GM06990 (cell line): ENCODE results near the gene SAMD11.

ENCODE experiments used
- DNase-seq: peaks from one replicate; pipeline ENCODE4 v3.0.0-alpha.2; 2011; ENCODE audit not compliant: insufficient read length; ENCODE audit errors: extremely low read depth
- H3K27me3 ChIP-seq: replicated peaks from 2 replicates; pipeline ENCODE4 v1.6.0; 2011; ENCODE audit warnings: low read length; ENCODE audit not compliant: control insufficient read depth, insufficient read depth
- H3K36me3 ChIP-seq: 2 replicates; pipeline ENCODE4 v1.5.1; 2011; ENCODE audit warnings: low read length; ENCODE audit not compliant: control insufficient read depth, insufficient read depth
- H3K4me3 ChIP-seq: replicated peaks from 2 replicates; pipeline ENCODE4 v1.5.1; 2011; ENCODE audit warnings: low read depth, mild to moderate bottlenecking, control low read depth, low read length
- TF ChIP-seq, protein P1 (sequence below): IDR thresholded peaks from 2 replicates; pipeline ENCODE4 v1.5.1; 2011; ENCODE audit warnings: low read length, control low read depth, mild to moderate bottlenecking, inconsistent platforms; ENCODE audit not compliant: insufficient read depth, poor library complexity, severe bottlenecking

SAMD11 gene

GRCh38 chr1:923991-924655 lies 400 bp downstream of the SAMD11 start:
- H3K4me3 ChIP-seq = no peak overlapping the region
- no peaks in the 10 kb centered on the region for H3K36me3 ChIP-seq
- H3K27me3 ChIP-seq = peaks cover 15% of the 10 kb centered on the region
- no peak for DNase-seq
- TF ChIP-seq, protein P1, sequence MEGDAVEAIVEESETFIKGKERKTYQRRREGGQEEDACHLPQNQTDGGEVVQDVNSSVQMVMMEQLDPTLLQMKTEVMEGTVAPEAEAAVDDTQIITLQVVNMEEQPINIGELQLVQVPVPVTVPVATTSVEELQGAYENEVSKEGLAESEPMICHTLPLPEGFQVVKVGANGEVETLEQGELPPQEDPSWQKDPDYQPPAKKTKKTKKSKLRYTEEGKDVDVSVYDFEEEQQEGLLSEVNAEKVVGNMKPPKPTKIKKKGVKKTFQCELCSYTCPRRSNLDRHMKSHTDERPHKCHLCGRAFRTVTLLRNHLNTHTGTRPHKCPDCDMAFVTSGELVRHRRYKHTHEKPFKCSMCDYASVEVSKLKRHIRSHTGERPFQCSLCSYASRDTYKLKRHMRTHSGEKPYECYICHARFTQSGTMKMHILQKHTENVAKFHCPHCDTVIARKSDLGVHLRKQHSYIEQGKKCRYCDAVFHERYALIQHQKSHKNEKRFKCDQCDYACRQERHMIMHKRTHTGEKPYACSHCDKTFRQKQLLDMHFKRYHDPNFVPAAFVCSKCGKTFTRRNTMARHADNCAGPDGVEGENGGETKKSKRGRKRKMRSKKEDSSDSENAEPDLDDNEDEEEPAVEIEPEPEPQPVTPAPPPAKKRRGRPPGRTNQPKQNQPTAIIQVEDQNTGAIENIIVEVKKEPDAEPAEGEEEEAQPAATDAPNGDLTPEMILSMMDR = no peak

GRCh38 chr1:924656-925560 lies 1.2 kb downstream of the SAMD11 start:
- Histone ChIP-seq H3K36me3 (no peaks in the 10 kb centered on the region), H3K4me3 (no peak overlapping the region), H3K27me3 (peaks cover 15% of the 10 kb centered on the region)
- DNase-seq = no peak
- TF ChIP-seq, protein P1 = no peak

GRCh38 chr1:925561-926421 lies 2.1 kb downstream of the SAMD11 start:
- no peak for DNase-seq
- peaks cover 15% of the 10 kb centered on the region for H3K27me3 ChIP-seq
- no peaks in the 10 kb centered on the region for H3K36me3 ChIP-seq
- H3K4me3 ChIP-seq = no peak overlapping the region
- TF ChIP-seq, protein P1 = no peak

GRCh38 chr1:927234-927633 lies 3.5 kb downstream of the SAMD11 start:
- TF ChIP-seq, protein P1 = no peak
- Histone ChIP-seq H3K27me3 (peaks cover 9% of the 10 kb centered on the region), H3K4me3 (no peak overlapping the region), H3K36me3 (no peaks in the 10 kb centered on the region)
- DNase-seq = no peak

DNA sequence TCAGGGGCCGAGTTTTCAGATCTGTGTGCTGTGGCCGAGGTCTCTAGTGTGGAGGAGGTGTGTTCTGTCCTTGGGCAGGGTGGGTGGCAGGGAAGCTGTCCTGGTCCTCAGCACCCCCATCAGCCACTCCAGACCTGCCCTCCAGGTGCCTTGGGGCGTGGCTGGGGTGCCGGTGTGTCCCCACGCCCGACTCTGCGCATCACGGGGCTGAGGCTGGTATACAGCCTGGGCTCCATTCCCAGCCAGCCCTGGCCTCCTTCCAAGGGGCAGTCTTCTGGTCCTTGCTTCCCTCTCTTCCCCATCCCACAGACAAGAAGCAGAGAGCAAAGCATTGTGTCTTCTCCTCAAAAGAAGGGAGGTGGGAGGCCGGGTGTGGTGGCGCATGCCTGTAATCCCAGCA lies 4.0 kb downstream of the SAMD11 start:
- no peaks in the 10 kb centered on the region for H3K36me3 ChIP-seq
- TF ChIP-seq, protein P1 = no peak
- H3K27me3 ChIP-seq = peaks cover 9% of the 10 kb centered on the region

More for the DNA sequence above, 4.0 kb downstream of the SAMD11 start:
- H3K4me3 ChIP-seq = no peak overlapping the region
- DNase-seq = no peak
